Activated naive CD4-positive, alpha-beta T cell treated with anti-CD3 and anti-CD28 coated beads, Interleukin-2, amount 50 U/mL, for 72 hours (primary cell): ENCODE data around the gene TST. TPM values are rescaled to one million over a fixed set of nuclear protein-coding genes. Genes with fewer than 3 reads are reported as not detected.
A peak's percentile ranks its signal among the peaks of the same experiment; 100 is the strongest.

ENCODE experiments used
- ATAC-seq, 2 donors: fragments of 150-1000 bp; cut with Tn5 transposase; 2 replicates each; pipeline ENCODE4 v1.10.0; 2021; ENCODE audit warnings: mild to moderate bottlenecking in 2 of 2, moderate library complexity in 2 of 2
- DNase-seq, 2 donors: peaks; one replicate each; pipeline ENCODE4 v3.0.0; 2021 to 2022; ENCODE audit warnings: low spot score in 2 of 2
- H3K27ac Mint-ChIP-seq, 2 donors: one replicate each; pipeline ENCODE4 v1.8.0; 2022; ENCODE audit warnings: mild to moderate bottlenecking in 2 of 2, mixed read lengths in 2 of 2
- H3K36me3 Mint-ChIP-seq, 2 donors: one replicate each; pipeline ENCODE4 v1.8.0; 2022; ENCODE audit warnings: mixed read lengths in 2 of 2
- H3K9me3 Mint-ChIP-seq, 2 donors: one replicate each; pipeline ENCODE4 v1.8.0; 2022; ENCODE audit warnings: mixed read lengths in 2 of 2
- total RNA-seq, 2 donors: library from RNA; stranded (reverse); gene quantifications; one replicate each; pipeline ENCODE4 v1.2.3, GENCODE V29; 2022

The TST gene
- total RNA-seq, 2 donors from 2014 or later: 5.1 to 5.3 TPM

DNA sequence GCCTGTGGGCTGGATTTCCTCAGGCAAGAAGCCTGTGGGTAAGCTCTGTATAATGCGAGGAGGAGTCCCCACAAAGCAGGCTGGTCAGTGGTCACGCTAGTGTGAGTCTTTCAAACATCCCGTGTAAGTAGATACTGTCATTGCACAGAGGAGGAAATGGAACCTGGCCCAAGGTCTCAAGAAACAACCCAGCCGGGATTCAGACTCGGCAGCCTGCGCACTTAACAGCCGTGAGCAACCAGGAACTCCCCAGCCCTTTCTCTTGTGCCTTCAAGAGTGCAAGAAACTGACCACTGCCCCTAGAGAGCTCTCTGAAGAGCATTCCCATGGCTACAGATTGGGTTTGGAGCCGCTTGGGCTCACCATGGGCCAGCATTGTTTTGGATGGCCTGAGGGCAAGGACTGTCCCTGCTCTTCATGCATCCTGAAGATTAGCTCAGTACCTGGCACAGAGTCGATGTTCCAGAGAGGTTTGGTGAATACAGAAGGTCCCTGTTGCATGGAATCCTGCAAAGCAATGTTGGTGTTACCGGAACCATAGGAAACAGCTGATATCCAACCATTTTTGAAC lies 6.3 kb upstream of the TST start:
- H3K9me3 Mint-ChIP-seq: no peaks in the 10 kb centered on the region
- DNase-seq: no peak
- ATAC-seq: no peak
- H3K36me3 Mint-ChIP-seq: no peaks in the 10 kb centered on the region
- H3K27ac Mint-ChIP-seq: peak overlapping the region in 1 of 2 donors; percentile 65

DNA sequence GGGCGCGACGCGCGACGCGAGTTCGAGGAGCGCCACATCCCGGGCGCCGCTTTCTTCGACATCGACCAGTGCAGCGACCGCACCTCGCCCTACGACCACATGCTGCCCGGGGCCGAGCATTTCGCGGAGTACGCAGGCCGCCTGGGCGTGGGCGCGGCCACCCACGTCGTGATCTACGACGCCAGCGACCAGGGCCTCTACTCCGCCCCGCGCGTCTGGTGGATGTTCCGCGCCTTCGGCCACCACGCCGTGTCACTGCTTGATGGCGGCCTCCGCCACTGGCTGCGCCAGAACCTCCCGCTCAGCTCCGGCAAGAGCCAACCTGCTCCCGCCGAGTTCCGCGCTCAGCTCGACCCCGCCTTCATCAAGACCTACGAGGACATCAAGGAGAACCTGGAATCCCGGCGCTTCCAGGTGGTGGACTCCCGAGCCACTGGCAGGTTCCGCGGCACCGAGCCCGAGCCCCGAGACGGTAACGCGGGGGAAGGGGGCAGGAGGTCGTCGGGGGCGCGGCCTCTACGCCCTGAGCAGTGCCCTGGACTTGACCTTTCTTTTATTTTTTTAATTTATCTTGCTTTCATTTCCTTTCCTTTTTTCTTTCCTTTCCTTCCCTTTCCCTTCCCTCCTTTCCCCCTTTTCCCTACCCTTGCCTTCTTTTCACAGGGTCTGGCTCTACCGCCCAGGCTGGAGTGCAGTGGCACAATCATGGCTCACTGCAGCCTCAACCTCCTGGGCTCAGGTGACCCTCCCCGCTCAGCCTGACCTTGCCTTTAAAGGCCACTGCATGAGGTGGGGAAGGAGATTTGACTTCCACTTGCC lies 5.3 kb upstream of the TST start:
- Mint-ChIP-seq H3K9me3 (no peaks in the 10 kb centered on the region), H3K27ac (peak overlapping the region in 1 of 2 donors; percentile 65), H3K36me3 (no peaks in the 10 kb centered on the region)
- ATAC-seq: no peak
- DNase-seq: no peak

DNA sequence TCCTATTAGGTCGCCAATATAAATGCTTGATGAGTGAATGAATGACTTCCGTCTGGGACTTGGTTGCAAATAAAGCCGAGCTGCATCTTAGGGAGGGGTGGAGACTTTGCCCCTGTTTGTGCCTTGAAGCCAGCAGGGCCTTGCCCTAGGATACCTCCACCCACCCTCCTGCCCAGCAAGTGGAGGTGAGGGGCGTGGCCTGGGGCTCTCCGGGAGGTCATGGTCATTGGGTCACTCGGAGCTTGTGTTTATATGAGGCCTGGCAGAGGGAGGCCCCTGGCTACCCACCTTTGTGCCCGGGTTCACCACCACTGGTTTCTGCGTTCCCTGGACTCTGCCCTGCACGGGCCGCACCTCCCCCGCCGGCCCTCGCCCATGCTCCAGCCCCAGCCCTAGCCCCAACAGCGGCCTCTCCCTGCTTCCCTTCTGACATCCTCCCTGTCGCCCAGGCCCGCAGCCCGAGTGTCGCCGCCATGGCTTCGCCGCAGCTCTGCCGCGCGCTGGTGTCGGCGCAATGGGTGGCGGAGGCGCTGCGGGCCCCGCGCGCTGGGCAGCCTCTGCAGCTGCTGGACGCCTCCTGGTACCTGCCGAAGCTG lies 4.6 kb upstream of the TST start:
- ATAC-seq: no peak
- no peak for DNase-seq
- no peaks in the 10 kb centered on the region for H3K36me3 Mint-ChIP-seq
- H3K27ac Mint-ChIP-seq: no peak overlapping the region
- no peaks in the 10 kb centered on the region for H3K9me3 Mint-ChIP-seq

DNA sequence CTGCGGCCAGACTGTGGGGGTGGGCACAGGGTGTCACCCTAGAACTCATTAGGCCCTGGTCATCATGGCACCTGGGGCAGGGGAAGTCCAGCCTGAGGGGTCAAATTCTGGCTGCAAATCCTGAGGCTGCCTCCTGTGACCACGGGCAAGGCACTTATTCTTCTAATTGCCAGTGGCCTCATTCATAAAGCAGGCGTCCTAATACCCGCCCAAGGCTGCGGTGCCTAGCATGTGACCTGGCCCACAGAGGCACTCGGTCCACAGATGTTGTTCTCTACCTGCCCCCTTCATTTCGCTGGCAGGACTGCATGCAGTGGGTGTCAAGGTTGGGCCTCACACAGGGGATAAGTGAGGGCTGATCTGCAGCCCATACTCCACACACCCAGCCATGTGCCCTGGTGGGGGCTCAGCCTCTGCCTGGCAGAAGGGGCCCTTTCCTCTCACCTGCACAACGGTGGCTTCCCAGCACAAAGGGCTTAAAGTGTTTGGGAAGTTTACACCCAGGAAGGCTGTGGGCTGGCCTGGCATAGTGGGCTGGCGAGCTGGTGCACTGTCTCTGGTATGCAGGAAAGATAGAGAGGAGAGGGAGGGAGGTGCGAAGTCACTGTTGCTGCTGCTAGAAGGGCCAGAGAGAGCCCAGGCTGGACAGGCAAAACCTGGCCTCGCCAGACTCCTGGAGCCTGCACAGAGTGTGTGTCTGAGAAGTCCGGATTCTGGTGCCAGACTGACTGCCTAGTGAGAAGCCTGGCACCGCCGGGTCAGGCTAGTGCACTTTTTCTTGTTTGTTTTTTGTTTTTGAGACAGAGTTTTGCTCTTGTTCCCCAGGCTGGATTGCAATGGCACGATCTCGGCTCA lies 3.5 kb upstream of the TST start:
- Mint-ChIP-seq H3K9me3 (no peaks in the 10 kb centered on the region), H3K27ac (no peak overlapping the region), H3K36me3 (no peaks in the 10 kb centered on the region)
- DNase-seq (no peak), ATAC-seq (no peak)

DNA sequence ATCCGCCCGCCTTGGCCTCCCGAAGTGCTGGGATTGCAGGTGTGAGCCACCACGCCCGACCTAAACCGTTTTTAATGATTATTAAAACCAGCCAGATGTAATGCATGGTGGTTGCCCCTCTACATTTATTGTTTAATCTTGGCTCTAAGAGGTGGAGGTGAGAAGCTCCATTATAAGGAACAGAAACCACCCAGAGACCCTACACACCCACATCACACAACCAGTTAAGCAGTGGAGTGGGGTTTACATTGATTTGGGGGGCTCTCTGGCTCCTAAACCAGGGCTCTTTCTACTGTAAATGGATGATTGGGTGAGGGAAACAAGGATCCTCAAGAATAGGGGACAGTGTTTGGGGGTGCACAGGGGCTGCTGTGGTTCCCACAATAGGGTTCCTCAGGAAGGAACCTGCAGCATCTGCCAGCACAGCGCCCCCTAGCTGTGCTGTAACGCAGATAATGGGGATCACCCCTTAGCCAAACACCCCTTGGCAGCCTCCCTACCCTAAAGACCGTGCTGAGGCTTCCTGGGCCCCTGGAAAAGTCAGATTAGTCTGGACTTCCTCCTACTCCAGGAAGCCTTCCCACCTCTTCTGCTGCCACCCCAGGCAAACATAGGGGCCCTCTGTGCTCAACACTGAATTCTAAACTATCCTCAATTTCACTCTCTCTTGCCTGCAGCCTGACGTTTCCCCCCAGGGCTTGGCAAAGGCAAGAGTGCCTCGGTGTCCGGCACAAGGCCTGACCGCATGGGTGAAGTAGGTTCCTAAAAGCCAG lies 2.6 kb upstream of the TST start:
- H3K36me3 Mint-ChIP-seq: no peaks in the 10 kb centered on the region
- no peaks in the 10 kb centered on the region for H3K9me3 Mint-ChIP-seq
- ATAC-seq (peak; percentile 23 to 64), DNase-seq (peak in 1 of 2 donors; percentile 69)
- no peak overlapping the region for H3K27ac Mint-ChIP-seq

DNA sequence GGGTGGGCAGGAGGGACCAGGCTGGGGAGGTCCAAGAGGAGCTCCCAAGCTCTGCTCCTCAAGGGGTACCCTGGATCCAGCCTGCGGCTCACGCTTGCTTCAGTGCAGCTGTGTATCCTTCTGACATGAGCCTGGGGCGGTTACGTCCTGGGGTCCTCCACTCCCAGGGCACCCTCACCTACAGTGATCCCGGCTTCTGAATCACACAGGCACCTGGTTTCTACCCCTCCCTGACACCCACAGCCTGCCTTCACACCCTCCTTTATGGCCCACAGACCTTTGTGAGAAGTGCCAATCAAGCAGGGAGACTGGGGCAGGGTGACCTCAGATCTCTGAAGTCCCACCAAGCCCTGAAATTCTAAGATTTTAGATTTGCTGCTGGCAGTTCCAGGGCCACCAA lies 1.8 kb upstream of the TST start:
- Mint-ChIP-seq H3K27ac (no peak overlapping the region), H3K36me3 (no peaks in the 10 kb centered on the region), H3K9me3 (no peaks in the 10 kb centered on the region)
- no peak for DNase-seq
- ATAC-seq: no peak

DNA sequence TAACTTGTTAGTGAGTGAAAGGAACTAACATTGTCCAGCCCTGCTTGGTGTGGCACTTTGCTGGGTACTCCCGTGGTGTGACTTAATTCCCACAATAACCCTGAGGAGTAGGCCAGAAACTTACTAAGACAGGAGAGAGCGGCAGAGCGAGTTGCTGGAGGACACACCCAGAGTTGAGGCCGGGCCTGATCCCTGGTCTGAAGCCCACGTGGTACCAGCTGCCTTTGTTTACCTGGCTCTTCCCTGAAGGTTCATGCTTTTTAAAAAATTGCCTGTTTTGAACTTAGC lies 889 bp upstream of the TST start:
- Mint-ChIP-seq H3K27ac (peak overlapping the region; percentile 82 to 85), H3K9me3 (no peaks in the 10 kb centered on the region), H3K36me3 (no peaks in the 10 kb centered on the region)
- ATAC-seq: no peak
- no peak for DNase-seq

DNA sequence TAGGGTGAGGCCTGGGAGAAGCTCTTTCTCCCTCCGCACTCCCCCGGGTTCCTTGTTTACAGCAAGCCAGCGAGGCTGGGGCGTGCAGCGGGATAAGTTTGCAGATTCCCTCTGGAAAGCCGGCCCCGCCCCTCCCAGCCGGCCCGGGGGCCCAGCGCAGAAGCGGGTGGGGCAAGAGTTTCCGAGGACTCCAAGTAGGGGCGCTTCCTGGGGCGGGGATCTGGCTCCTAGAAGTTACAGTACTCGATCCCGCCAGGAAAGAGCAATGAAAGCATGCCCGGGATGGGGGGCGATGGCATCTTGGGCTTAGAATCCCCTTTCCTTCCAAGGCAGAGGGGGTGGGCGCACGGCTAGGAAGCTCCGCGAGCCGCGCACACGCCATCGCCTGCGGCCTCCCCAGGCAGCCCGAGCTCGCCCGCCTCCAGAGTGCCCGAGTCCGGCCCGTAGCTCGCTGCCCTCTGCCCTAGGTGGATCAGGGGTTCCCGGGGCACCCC lies 385 bp downstream of the TST start:
- no peak for DNase-seq
- peak; percentile 29 to 48 for ATAC-seq
- peak overlapping the region in 1 of 2 donors; percentile 88 for H3K27ac Mint-ChIP-seq
- no peaks in the 10 kb centered on the region for H3K9me3 Mint-ChIP-seq
- no peaks in the 10 kb centered on the region for H3K36me3 Mint-ChIP-seq

DNA sequence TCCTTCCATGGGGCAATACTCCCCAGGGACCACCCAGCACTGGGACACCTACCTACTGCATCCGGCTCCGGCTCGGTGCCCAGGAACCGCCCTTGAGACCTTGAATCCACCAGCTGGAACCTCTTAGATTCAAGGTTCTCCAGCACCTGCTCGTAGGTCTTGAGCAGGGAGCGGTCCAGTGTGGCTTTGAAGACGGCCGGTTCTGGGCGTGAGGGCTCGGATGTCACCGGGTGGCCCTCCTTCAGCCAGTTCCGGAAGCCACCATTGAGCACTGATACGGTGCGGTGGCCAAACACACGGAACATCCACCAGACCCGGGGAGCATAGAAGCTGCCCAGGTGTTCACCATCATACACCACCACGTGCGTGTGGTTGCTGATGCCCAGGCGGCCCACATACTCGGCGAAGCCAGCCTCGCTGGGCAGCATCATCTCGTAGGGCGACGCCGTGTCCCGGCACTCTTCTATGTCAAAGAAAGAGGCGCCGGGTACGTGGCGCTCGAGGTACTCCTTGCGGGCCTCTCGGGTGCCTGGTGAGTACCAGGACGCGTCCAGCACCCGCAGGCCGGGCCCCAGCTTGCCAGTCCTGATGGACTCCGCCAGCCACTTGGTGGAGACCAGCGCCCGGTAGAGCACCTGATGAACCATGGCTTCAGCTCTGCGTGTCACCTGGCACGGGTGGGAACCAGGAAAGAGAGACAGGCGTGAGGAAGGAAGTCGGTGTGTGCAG lies 997 bp downstream of the TST start:
- no peaks in the 10 kb centered on the region for H3K36me3 Mint-ChIP-seq
- no peak for DNase-seq
- H3K27ac Mint-ChIP-seq: peak overlapping the region in 1 of 2 donors; percentile 88
- no peaks in the 10 kb centered on the region for H3K9me3 Mint-ChIP-seq
- no peak for ATAC-seq

DNA sequence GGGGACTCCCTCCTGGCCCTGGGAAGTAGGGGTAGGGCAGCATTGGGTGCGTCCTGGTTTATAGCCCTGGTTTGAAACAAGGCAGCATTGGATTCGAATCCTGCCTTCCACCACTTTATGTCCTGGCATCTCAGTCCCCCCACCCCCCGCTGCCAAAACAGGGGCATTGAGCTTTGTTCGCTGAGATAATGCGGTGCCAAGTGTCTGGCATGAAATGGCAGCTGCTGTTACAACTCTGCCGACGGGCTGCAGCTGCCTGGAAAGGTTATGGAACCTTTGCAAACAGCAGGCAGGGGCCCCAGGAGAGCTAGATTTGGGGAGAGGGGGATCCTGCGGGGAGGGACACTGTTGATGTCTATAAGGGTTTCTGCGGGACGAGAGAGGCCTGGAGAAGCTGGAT lies 1.9 kb downstream of the TST start:
- DNase-seq (no peak), ATAC-seq (no peak)
- H3K9me3 Mint-ChIP-seq: no peaks in the 10 kb centered on the region
- H3K27ac Mint-ChIP-seq: no peak overlapping the region
- no peaks in the 10 kb centered on the region for H3K36me3 Mint-ChIP-seq

DNA sequence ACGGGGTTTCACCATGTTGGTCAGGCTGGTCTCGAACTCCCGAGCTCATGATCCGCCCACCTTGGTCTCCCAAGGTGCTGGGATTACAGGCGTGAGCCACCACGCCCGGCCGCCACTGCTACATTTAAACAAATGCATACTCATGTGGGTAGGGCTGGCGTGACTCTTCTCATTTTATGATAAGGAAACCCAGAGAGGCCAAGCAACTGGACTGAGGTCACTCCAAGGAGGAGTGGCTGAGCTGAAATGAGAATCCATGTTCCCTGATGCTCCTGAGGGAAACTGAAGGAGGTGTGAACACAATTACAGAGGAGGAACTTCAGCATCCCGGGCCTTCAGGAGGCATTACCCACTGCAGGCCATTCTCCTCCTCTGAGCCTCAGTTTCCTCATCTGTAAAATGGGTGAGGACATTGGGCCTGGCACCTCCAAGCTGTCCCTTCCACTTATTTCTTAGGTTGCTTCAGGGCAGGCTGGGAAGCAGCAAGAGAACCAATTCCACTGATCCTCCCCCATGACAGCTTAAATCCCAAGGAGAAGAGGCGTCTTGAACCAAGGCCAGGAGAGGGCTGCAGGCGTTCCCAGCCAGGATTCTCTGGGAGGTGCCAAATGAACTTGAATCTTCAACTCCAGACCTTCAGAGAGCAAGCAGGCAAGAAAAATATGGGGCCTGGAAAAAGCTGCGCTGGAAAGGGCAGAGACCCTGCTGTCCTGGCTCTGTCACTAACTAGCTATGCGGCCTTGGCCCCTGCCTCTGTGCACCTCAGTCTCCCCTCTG lies 2.9 kb downstream of the TST start:
- ATAC-seq: no peak
- no peaks in the 10 kb centered on the region for H3K9me3 Mint-ChIP-seq
- no peak overlapping the region for H3K27ac Mint-ChIP-seq
- no peak for DNase-seq
- H3K36me3 Mint-ChIP-seq: no peaks in the 10 kb centered on the region

DNA sequence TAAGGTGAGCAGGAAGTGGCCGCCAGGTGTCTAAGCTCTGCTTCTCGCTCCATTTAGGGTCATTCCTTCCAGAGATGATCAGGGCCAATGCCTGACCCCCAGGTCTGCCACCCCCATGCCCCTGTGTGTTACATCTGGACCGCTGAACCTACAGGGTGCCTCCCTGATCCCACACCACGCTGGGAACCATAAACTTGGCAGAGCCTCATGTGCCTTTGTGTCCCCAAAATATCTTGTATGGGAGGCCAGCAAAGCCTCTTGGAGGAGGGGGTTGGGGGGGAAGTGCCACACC lies 3.7 kb downstream of the TST start:
- H3K9me3 Mint-ChIP-seq: no peaks in the 10 kb centered on the region
- no peaks in the 10 kb centered on the region for H3K36me3 Mint-ChIP-seq
- no peak for ATAC-seq
- peak overlapping the region in 1 of 2 donors; percentile 77 for H3K27ac Mint-ChIP-seq
- no peak for DNase-seq

DNA sequence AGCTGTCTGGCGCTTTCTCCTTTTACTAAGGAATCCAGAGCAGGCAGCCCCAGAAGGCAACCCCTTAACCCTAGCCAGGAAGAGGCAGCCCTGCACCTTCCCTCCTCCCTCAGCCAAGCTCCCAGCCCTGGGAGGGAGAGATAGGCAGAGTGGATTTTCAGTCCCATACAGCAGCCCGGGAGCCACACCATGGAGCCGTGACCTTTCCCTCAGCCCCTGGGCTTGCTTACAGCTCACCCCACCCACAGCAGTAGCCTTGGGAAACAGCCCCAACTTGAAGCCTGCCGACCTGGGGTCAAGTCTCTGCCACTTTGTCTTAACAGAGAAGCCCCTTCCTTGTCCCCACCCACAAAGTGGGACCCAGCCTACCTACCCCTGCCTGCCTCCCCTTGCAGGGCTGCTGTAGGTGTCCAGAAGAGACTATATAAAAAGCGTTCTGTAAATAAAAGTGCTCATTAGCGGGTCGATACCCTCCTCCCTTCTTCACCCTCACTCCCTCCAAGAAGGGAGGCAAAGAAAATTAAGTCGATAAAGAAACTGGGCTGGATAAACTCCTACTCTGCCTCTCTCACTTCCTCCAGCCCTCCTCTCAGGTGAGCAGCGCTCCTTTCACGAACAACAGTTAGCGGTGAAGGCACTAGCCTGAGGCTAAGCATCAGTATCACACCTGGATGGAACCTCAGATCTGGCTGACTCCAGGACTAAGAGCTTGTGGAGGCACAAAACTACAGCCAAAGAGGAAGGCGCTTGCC lies 4.2 kb downstream of the TST start:
- Mint-ChIP-seq H3K9me3 (no peaks in the 10 kb centered on the region), H3K27ac (peak overlapping the region in 1 of 2 donors; percentile 31), H3K36me3 (no peaks in the 10 kb centered on the region)
- DNase-seq (no peak), ATAC-seq (no peak)

DNA sequence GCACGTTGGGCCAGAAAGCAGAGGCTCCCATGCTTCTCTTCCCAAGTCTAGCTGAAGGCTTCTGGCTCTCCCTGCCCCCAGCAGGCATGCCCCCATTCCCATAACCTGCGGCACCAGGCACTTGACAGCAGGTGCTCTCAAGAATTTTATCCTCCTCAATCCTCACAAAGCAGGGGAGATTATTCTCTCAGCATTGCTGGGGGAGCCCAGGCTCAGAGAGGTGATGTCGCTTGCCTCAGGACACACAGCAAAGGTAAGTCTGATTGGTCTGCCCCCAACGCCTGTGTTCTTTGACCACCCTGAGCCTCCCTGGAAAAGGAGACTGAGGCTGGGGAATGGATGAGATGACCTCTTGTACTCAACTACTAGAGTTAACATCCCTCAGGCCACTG lies 4.8 kb downstream of the TST start:
- Mint-ChIP-seq H3K36me3 (no peaks in the 10 kb centered on the region), H3K27ac (no peak overlapping the region), H3K9me3 (no peaks in the 10 kb centered on the region)
- DNase-seq: no peak
- no peak for ATAC-seq

DNA sequence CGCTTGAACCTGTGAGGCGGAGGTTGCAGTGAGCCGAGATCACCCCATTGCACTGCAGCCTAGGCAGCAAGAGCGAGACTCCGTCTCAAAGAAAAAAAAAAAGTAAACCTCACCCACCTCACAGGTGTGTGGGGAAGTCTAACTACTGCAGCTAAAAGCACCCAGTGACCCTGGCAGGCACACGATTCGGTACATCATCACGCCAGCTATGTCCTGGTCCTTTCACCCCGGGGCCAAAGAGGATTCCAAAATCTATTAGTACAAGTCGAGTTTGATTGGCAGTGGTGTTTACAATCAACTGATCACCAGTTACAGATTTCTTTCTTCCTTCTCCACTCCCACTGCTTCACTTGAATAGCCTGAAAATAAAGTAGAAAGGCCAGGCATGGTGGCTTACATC lies 6.3 kb downstream of the TST start:
- DNase-seq: no peak
- Mint-ChIP-seq H3K36me3 (no peaks in the 10 kb centered on the region), H3K9me3 (no peaks in the 10 kb centered on the region), H3K27ac (no peak overlapping the region)
- no peak for ATAC-seq
